Right lobe of liver (tissue), 4 donors: ENCODE data around the gene ACO2.

Experiments used
- POLR2A ChIP-seq: fragments of 450-650 bp; IDR thresholded peaks from one replicate; pipeline ENCODE4 v1.6.1; 2017; ENCODE audit warnings: antibody characterized with exemption, mild to moderate bottlenecking
- TF ChIP-seq, protein P1 (sequence below), 4 donors: fragments of 200-600 bp in 3 of 4; fragments of 450-650 bp in 1 of 4; IDR thresholded peaks; one replicate each; pipeline versions ENCODE4 v1.5.1 to v1.8.0; 2016 to 2022; ENCODE audit warnings: antibody characterized with exemption in 4 of 4, mild to moderate bottlenecking in 2 of 4
- donor health status: DM: no; HTN: no; CAD: no.
- donor health status: DM: no; HTN: no; CAD: no.
- donor health status: DM: no; HTN: yes; CAD: no.

DNA sequence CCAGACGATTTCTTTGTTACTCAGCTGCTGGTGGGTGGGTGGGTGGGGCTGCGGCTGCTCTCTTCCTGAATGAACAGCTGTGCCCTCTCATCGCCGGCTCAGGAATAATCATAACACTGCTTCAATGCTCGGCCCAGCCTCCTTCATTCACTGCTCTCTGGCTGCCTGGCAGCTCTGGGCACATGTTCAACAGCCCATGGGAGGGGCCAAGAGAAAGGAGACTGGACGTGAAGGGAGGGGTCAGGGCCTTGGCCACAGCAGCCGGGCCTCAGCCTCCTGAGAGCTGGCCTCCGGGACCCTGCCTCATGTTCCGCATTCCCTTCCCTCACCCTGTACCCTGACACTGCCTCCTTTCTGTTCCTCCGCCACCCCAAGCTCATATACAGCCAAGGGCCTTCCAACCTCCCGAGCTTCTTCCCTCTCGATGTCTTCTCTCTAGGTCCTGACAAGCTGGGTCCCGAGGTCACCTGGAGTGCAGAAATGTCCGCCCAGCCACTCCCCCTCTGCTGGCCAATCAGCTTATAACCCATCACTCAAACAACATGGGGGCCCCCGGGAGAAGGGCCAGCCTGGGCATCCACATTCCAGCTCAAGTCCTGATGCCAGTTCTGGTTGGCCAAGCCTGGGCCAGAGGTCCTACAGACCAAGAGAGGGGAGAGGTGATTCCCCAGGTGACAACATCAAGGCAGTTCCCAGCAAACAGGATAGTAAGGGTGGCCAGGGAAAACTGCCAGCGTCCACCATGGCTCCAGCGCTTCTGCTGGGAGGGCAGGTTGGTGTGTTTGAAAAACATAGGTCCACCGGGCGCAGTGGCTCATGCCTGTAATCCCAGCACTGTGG, 88.7 kb downstream of the ACO2 start:
- TF ChIP-seq, protein P1, sequence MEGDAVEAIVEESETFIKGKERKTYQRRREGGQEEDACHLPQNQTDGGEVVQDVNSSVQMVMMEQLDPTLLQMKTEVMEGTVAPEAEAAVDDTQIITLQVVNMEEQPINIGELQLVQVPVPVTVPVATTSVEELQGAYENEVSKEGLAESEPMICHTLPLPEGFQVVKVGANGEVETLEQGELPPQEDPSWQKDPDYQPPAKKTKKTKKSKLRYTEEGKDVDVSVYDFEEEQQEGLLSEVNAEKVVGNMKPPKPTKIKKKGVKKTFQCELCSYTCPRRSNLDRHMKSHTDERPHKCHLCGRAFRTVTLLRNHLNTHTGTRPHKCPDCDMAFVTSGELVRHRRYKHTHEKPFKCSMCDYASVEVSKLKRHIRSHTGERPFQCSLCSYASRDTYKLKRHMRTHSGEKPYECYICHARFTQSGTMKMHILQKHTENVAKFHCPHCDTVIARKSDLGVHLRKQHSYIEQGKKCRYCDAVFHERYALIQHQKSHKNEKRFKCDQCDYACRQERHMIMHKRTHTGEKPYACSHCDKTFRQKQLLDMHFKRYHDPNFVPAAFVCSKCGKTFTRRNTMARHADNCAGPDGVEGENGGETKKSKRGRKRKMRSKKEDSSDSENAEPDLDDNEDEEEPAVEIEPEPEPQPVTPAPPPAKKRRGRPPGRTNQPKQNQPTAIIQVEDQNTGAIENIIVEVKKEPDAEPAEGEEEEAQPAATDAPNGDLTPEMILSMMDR (IDR thresholded peaks at IDR 0.05) = no peak
- TF ChIP-seq POLR2A = no peak
